Kidney (tissue), 14 donors: ENCODE measurements around the gene SAMM50. TPM values are rescaled to one million over a fixed set of nuclear protein-coding genes. Genes with fewer than 3 reads are reported as not detected.

Experiments used
- DNase-seq, 5 donors: peaks; one replicate each; pipeline ENCODE4 v3.0.0-alpha.2; 2013 to 2020
- FAIRE-seq: peaks from 2 replicates; lab custom pipeline; 2012; peaks lifted over from hg19 to GRCh38; lab: Jason Lieb, UNC
- H3K27ac ChIP-seq, 2 donors: one replicate each; pipeline ENCODE4 v1.7.0; 2013; ENCODE audit warnings: low read depth in 2 of 2, low read length in 2 of 2, inconsistent platforms in 1 of 2
- H3K27me3 ChIP-seq: one replicate; pipeline ENCODE4 v1.7.1; 2013; ENCODE audit warnings: low read length, inconsistent platforms; ENCODE audit not compliant: control insufficient read depth, insufficient read depth
- H3K36me3 ChIP-seq, 3 donors: one replicate each; pipeline versions ENCODE4 v1.7.0 to v1.7.1; 2013; ENCODE audit warnings: low read length in 3 of 3, control low read depth in 1 of 3, inconsistent platforms in 1 of 3; ENCODE audit not compliant: insufficient read depth in 3 of 3, control insufficient read depth in 2 of 3
- H3K4me1 ChIP-seq, 3 donors: one replicate each; pipeline versions ENCODE4 v1.7.0 to v1.7.1; 2013; ENCODE audit warnings: low read length in 3 of 3, inconsistent platforms in 1 of 3, low read depth in 1 of 3; ENCODE audit not compliant: control insufficient read depth in 2 of 3, insufficient read depth in 2 of 3
- H3K4me3 ChIP-seq, 3 donors: one replicate each; pipeline versions ENCODE4 v1.7.0 to v1.8.1; 2013; ENCODE audit warnings: low read length in 3 of 3, control low read depth in 1 of 3, inconsistent platforms in 1 of 3
- H3K9ac ChIP-seq, 3 donors: one replicate each; pipeline versions ENCODE4 v1.7.0 to v1.7.1; 2013; ENCODE audit warnings: low read length in 3 of 3, control low read depth in 1 of 3, inconsistent platforms in 1 of 3
- H3K9me3 ChIP-seq, 3 donors: one replicate each; pipeline versions ENCODE4 v1.7.0 to v1.7.1; 2013; ENCODE audit warnings: low read length in 3 of 3, control low read depth in 1 of 3, inconsistent platforms in 1 of 3; ENCODE audit not compliant: control insufficient read depth in 2 of 3, insufficient read depth in 1 of 3
- CTCF ChIP-seq: IDR thresholded peaks from 3 replicates; pipeline ENCODE4 v1.5.1; 2012; ENCODE audit warnings: mild to moderate bottlenecking, moderate library complexity, borderline replicate concordance; ENCODE audit not compliant: insufficient read depth; ENCODE audit errors: extremely low read depth
- intact Hi-C: fragments of 100-400 bp; cut with DNase I; formaldehyde crosslinking; loops from one replicate; pipeline ENCODE4 v1.11.1; 2022
- polyA plus RNA-seq: library from polyadenylated mRNA; stranded (reverse); fragments of 350-450 nt; fragmentation: Illumina TruSeq; extraction: RNeasy Lipid Tissue Mini Kit (QIAGEN cat#74804); gene quantifications from one replicate; pipeline ENCODE4 v1.2.3, GENCODE V29; 2014; ENCODE audit warnings: low read depth, low replicate concordance; ENCODE audit not compliant: insufficient read depth
- total RNA-seq: library from RNA; stranded (reverse); fragmentation: NEBNext Ultra II Directional; extraction: Animal tissue kit (Norgen Biotek cat#: 25700); gene quantifications from one replicate; pipeline ENCODE4 v1.2.1, GENCODE V29; 2021
- donor health status: control.
- donor health status: control.
- donor health status: control.
- donor health status: control.
- donor health status: control.
- donor health status: DM: yes; HTN: yes; CAD: no.
- donor health status: Normal renal cell carcinoma (clear cell type).

Gene SAMM50
- total and polyA plus RNA-seq, 2 donors from 2014 or later: 34.9 to 57.0 TPM

- Histone ChIP-seq H3K4me1 (no peaks in the 10 kb centered on the region), H3K9me3 (no peaks in the 10 kb centered on the region), H3K9ac (no peak overlapping the region), H3K27ac (no peak overlapping the region), H3K36me3 (no peaks in the 10 kb centered on the region), H3K4me3 (no peak overlapping the region), H3K27me3 (no peaks in the 10 kb centered on the region)
- intact Hi-C loops: no loop called here
- TF ChIP-seq CTCF: no peak
- FAIRE-seq (no peak), DNase-seq (no peak)
Measured at GRCh38 chr22:43919106-43919973, 35.9 kb upstream of the SAMM50 start.

- H3K27me3 ChIP-seq: no peaks in the 10 kb centered on the region
- no peak for FAIRE-seq
Measured at GRCh38 chr22:43921370-43921769, 33.9 kb upstream of the SAMM50 start.

GRCh38 chr22:43922123-43922522, 33.1 kb upstream of the SAMM50 start:
- Histone ChIP-seq H3K4me1 (peaks cover 0 to 6% (median 0%) of the 10 kb centered on the region in 3 donors), H3K36me3 (no peaks in the 10 kb centered on the region), H3K4me3 (no peak overlapping the region), H3K27ac (no peak overlapping the region), H3K27me3 (no peaks in the 10 kb centered on the region), H3K9ac (no peak overlapping the region), H3K9me3 (no peaks in the 10 kb centered on the region)
- TF ChIP-seq CTCF: no peak
- FAIRE-seq (no peak), DNase-seq (peak in 2 of 5 donors; percentile 11 to 55)
- intact Hi-C loops: no loop called here

More at GRCh38 chr22:43921370-43921769, 33.9 kb upstream of the SAMM50 start:
- Histone ChIP-seq H3K27ac (no peak overlapping the region), H3K9me3 (no peaks in the 10 kb centered on the region), H3K9ac (no peak overlapping the region), H3K4me3 (no peak overlapping the region), H3K36me3 (no peaks in the 10 kb centered on the region), H3K4me1 (peaks cover 0 to 5% (median 0%) of the 10 kb centered on the region in 3 donors)
- DNase-seq: peak in 1 of 5 donors; percentile 9
- intact Hi-C loops: no loop called here
- TF ChIP-seq CTCF: no peak
